Omental fat pad (tissue), 4 donors: ENCODE results near the gene SAPCD2. TPM values are rescaled to one million over a fixed set of nuclear protein-coding genes. Genes with fewer than 3 reads are reported as not detected.

Experiments used
- ATAC-seq: fragments of 150-250 bp; one replicate; pipeline ENCODE4 v1.9.1; 2016; ENCODE audit warnings: mild to moderate bottlenecking, moderate library complexity; ENCODE audit not compliant: low FRiP score
- DNase-seq: peaks from one replicate; pipeline ENCODE4 v3.0.0-alpha.2; 2019; ENCODE audit warnings: low spot score
- CTCF ChIP-seq, 3 donors: fragments of 450-650 bp; IDR thresholded peaks; one replicate each; pipeline ENCODE4 v1.5.1; 2016 to 2017; ENCODE audit warnings: antibody characterized with exemption in 3 of 3, mild to moderate bottlenecking in 3 of 3, moderate library complexity in 2 of 3
- total RNA-seq, 4 donors: library from RNA; depleted of rRNA; stranded (reverse); fragments of >200 nt; gene quantifications; one replicate each; pipeline ENCODE4 v1.1.0, GENCODE V29; 2016

Gene SAPCD2
- total RNA-seq, 4 donors from 2014 or later, result 0.13 to 1.8 (median 0.37) TPM; not detected in 1

GRCh38 chr9:137058521-137059234, 11.7 kb downstream of the SAPCD2 start:
- TF ChIP-seq CTCF (IDR thresholded peaks at IDR 0.05), result no peak
- ATAC-seq, result no peak
- no peak for DNase-seq

GRCh38 chr9:137057545-137057944, 12.8 kb downstream of the SAPCD2 start:
- TF ChIP-seq CTCF (IDR thresholded peaks at IDR 0.05), result no peak
- DNase-seq (no peak), ATAC-seq (no peak)

- no peak for DNase-seq
- no peak for ATAC-seq
- TF ChIP-seq CTCF (IDR thresholded peaks at IDR 0.05), result no peak
Observed at GRCh38 chr9:137056739-137057415, 13.5 kb downstream of the SAPCD2 start.

- ATAC-seq (peak; percentile 55), DNase-seq (no peak)
- no peak for TF ChIP-seq CTCF (IDR thresholded peaks at IDR 0.05)
Observed at GRCh38 chr9:137055385-137056364, 14.7 kb downstream of the SAPCD2 start.

- DNase-seq (no peak), ATAC-seq (no peak)
- TF ChIP-seq CTCF (IDR thresholded peaks at IDR 0.05), result no peak
Observed at GRCh38 chr9:137054932-137055384, 15.4 kb downstream of the SAPCD2 start.

- ATAC-seq (peak; percentile 69), DNase-seq (no peak)
- TF ChIP-seq CTCF (IDR thresholded peaks at IDR 0.05), result no peak
Observed at GRCh38 chr9:137053944-137054931, 16.1 kb downstream of the SAPCD2 start, which contains the start of gene ENTPD2. Gene ENTPD2 (minus strand): TSS chr9:137054061. CDS start chr9:137053997, 64 bp downstream.
